ENCODE measurements around the gene DNPEP. TPM values are rescaled to one million over a fixed set of nuclear protein-coding genes. Genes with fewer than 3 reads are reported as not detected.

DNPEP gene
- total RNA-seq, 1 donor from 2014 or later, result 50.8 TPM

DNA sequence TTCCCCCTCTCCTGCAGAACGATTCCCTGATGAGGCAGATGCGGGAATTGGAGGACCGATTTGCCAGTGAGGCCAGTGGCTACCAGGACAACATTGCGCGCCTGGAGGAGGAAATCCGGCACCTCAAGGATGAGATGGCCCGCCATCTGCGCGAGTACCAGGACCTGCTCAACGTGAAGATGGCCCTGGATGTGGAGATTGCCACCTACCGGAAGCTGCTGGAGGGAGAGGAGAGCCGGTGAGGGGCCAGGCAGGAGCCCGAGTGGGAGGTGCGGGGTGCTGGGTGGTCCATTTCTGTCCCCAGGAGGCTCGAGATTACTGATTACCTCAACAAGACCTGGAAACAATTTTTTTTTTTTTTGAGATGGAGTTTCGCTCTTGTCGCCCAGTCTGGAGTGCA is 33.6 kb upstream of the DNPEP start:
- H3K27me3 ChIP-seq (ENCODE audit: control insufficient read depth, insufficient read depth, low read length), result peaks cover 13% of the 10 kb centered on the region
- no peak overlapping the region for H3K4me3 ChIP-seq (ENCODE audit: low read depth, low read length)
- TF ChIP-seq, protein P1, sequence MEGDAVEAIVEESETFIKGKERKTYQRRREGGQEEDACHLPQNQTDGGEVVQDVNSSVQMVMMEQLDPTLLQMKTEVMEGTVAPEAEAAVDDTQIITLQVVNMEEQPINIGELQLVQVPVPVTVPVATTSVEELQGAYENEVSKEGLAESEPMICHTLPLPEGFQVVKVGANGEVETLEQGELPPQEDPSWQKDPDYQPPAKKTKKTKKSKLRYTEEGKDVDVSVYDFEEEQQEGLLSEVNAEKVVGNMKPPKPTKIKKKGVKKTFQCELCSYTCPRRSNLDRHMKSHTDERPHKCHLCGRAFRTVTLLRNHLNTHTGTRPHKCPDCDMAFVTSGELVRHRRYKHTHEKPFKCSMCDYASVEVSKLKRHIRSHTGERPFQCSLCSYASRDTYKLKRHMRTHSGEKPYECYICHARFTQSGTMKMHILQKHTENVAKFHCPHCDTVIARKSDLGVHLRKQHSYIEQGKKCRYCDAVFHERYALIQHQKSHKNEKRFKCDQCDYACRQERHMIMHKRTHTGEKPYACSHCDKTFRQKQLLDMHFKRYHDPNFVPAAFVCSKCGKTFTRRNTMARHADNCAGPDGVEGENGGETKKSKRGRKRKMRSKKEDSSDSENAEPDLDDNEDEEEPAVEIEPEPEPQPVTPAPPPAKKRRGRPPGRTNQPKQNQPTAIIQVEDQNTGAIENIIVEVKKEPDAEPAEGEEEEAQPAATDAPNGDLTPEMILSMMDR (IDR thresholded peaks at IDR 0.05; ENCODE audit: insufficient read depth, low read length, severe bottlenecking), result no peak
- DNase-seq (ENCODE audit: low read depth) (no peak), FAIRE-seq (no peak)
- no peaks in the 10 kb centered on the region for H3K36me3 ChIP-seq (ENCODE audit: control insufficient read depth, insufficient read depth, low read length)

DNA sequence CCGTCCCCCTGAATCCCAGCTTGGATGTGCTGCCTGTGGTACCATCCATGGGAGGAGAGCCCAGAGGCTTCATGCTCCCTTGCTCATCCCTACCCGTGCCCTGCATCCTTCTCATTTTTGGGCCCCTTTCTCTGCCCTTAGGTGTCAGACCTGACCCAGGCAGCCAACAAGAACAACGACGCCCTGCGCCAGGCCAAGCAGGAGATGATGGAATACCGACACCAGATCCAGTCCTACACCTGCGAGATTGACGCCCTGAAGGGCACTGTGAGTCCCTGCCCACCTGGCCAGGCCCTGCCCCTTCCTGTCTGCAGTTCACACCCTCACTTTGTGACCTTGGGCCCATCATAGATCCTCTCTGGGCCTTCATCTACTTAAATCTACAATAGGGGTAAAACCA is 33.0 kb upstream of the DNPEP start:
- FAIRE-seq (no peak), DNase-seq (ENCODE audit: low read depth) (no peak)
- TF ChIP-seq, protein P1 (IDR thresholded peaks at IDR 0.05; ENCODE audit: insufficient read depth, low read length, severe bottlenecking), result no peak
- Histone ChIP-seq H3K27me3 (ENCODE audit: control insufficient read depth, insufficient read depth, low read length) (peaks cover 13% of the 10 kb centered on the region), H3K4me3 (ENCODE audit: low read depth, low read length) (no peak overlapping the region), H3K36me3 (ENCODE audit: control insufficient read depth, insufficient read depth, low read length) (no peaks in the 10 kb centered on the region)

DNA sequence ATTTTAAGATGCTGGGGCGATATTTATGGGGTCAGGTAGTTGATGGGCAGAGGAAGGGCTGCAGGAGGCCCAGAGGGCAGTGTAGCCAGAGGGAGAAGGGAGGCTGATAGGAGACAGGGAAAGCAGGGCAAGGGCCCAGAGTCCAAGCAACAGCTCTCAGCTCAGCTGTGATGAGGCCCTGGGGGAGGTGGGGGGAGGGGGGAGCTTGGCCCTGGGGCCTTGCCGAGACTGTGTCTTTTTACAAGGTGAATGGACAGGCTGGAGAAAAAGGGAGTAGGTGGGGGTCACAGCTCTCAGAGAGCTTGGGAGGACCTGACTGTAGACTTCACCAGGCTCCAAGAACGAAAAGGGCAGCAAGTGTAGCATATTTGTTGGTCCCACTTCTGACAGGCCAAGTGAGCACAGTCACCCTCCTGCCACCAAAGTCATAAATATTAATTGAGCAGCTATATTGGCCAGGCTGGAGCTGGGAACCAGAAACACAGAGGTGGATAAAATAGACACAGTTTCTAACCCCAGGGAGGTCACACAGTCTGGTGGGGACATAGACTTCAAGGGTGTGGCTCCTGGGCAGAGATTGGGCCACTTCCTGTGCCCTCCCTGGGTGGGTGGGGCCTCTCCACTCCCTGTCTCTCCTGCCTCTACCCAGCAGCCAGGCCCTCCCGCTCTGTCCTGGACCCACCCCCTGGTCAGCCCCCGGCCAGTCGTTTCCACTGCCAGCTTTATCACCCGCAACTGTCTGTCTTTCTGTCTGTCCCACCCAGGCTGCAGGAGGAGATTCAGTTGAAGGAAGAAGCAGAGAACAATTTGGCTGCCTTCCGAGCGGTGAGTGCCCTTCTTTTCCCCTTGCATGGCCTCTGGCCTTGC is 31.9 kb upstream of the DNPEP start:
- TF ChIP-seq, protein P1 (IDR thresholded peaks at IDR 0.05; ENCODE audit: insufficient read depth, low read length, severe bottlenecking), result no peak
- Histone ChIP-seq H3K27me3 (ENCODE audit: control insufficient read depth, insufficient read depth, low read length) (peaks cover 11% of the 10 kb centered on the region), H3K4me3 (ENCODE audit: low read depth, low read length) (no peak overlapping the region), H3K36me3 (ENCODE audit: control insufficient read depth, insufficient read depth, low read length) (no peaks in the 10 kb centered on the region)
- DNase-seq (ENCODE audit: low read depth) (no peak), FAIRE-seq (no peak)

DNA sequence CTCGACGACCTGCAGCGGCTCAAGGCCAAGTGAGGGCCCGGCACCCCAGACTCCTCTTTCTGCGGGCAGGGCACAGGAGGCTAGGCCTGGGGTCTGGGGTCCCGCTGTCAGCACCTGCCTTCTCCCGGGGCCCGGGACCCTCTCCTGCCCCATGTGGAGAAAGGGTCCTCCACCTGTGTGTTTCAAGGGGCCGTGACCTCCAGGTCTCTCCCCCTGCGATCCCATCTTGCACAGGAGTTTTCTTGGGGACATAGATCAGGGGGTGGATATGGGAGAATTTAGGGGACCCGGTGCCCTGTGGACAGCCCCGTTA is 31.3 kb upstream of the DNPEP start:
- no peak for FAIRE-seq
- Histone ChIP-seq H3K4me3 (ENCODE audit: low read depth, low read length) (no peak overlapping the region), H3K27me3 (ENCODE audit: control insufficient read depth, insufficient read depth, low read length) (peaks cover 11% of the 10 kb centered on the region), H3K36me3 (ENCODE audit: control insufficient read depth, insufficient read depth, low read length) (no peaks in the 10 kb centered on the region)
- TF ChIP-seq, protein P1 (IDR thresholded peaks at IDR 0.05; ENCODE audit: insufficient read depth, low read length, severe bottlenecking), result no peak
- DNase-seq (ENCODE audit: low read depth), result no peak

DNA sequence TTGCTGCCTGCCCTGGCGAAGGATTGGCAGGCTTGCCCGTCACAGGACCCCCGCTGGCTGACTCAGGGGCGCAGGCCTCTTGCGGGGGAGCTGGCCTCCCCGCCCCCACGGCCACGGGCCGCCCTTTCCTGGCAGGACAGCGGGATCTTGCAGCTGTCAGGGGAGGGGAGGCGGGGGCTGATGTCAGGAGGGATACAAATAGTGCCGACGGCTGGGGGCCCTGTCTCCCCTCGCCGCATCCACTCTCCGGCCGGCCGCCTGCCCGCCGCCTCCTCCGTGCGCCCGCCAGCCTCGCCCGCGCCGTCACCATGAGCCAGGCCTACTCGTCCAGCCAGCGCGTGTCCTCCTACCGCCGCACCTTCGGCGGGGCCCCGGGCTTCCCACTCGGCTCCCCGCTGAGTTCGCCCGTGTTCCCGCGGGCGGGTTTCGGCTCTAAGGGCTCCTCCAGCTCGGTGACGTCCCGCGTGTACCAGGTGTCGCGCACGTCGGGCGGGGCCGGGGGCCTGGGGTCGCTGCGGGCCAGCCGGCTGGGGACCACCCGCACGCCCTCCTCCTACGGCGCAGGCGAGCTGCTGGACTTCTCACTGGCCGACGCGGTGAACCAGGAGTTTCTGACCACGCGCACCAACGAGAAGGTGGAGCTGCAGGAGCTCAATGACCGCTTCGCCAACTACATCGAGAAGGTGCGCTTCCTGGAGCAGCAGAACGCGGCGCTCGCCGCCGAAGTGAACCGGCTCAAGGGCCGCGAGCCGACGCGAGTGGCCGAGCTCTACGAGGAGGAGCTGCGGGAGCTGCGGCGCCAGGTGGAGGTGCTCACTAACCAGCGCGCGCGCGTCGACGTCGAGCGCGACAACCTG is 30.7 kb upstream of the DNPEP start, which contains the start of gene DES:
Gene DES (plus strand): TSS at position 223 of the 857 bp plus-strand sequence. CDS start 86 bp downstream, at position 309.
- Histone ChIP-seq H3K36me3 (ENCODE audit: control insufficient read depth, insufficient read depth, low read length) (no peaks in the 10 kb centered on the region), H3K4me3 (ENCODE audit: low read depth, low read length) (no peak within 1 kb of the TSS)

More for the DNA sequence above, 30.7 kb upstream of the DNPEP start, which contains the start of gene DES:
- H3K27me3 ChIP-seq (ENCODE audit: control insufficient read depth, insufficient read depth, low read length), result peaks cover 11% of the 10 kb centered on the region
- no peak for DNase-seq (ENCODE audit: low read depth)
- FAIRE-seq, result no peak
- TF ChIP-seq, protein P1 (IDR thresholded peaks at IDR 0.05; ENCODE audit: insufficient read depth, low read length, severe bottlenecking), result no peak
